ENCODE data around the gene MEX3A. TPM values are rescaled to one million over a fixed set of nuclear protein-coding genes. Genes with fewer than 3 reads are reported as not detected.

The MEX3A gene
- total and polyA plus RNA-seq, 4 donors = 0.52 to 1.3 (median 0.91) TPM

GRCh38 chr1:156064615-156065014 is 17.6 kb downstream of the MEX3A start:
- 93% methylated on average over 2 of the region's 2 CpGs for WGBS
- no peaks in the 10 kb centered on the region for H3K36me3 ChIP-seq (ENCODE audit: control insufficient read depth in 4 of 4, insufficient read depth in 3 of 4, low read depth in 1 of 4, low read length in 3 of 4)

GRCh38 chr1:156063997-156064285 is 18.3 kb downstream of the MEX3A start:
- no peak overlapping the region for H3K4me3 ChIP-seq (ENCODE audit: low read depth in 1 of 3, low read length in 3 of 3)
- 84% methylated on average over 2 of the region's 2 CpGs for WGBS
- no peak for TF ChIP-seq SP1 (IDR thresholded peaks at IDR 0.05)
- TF ChIP-seq HNF4A (conservative IDR thresholded peaks at IDR 0.05) = no peak
- TF ChIP-seq REST (IDR thresholded peaks at IDR 0.05) = no peak
- TF ChIP-seq YY1 (IDR thresholded peaks at IDR 0.05) = no peak
- no peak for TF ChIP-seq RXRA (IDR thresholded peaks at IDR 0.05)
- TF ChIP-seq TAF1 (conservative IDR thresholded peaks at IDR 0.05) = no peak
- no peak overlapping the region for H3K27ac ChIP-seq (ENCODE audit: low read depth in 1 of 2, low read length in 2 of 2)
- no peaks in the 10 kb centered on the region for H3K27me3 ChIP-seq (ENCODE audit: control insufficient read depth in 4 of 4, insufficient read depth in 4 of 4, low read length in 3 of 4)
- no peak overlapping the region for H3K9ac ChIP-seq (ENCODE audit: low read depth in 1 of 2, low read length in 2 of 2)
- no peaks in the 10 kb centered on the region for H3K36me3 ChIP-seq (ENCODE audit: control insufficient read depth in 4 of 4, insufficient read depth in 3 of 4, low read depth in 1 of 4, low read length in 3 of 4)
- no peaks in the 10 kb centered on the region for H3K9me3 ChIP-seq (ENCODE audit: control insufficient read depth in 4 of 4, low read length in 3 of 4)
- peaks cover 0 to 2% (median 0%) of the 10 kb centered on the region in 4 donors for H3K4me1 ChIP-seq (ENCODE audit: control insufficient read depth in 4 of 4, insufficient read depth in 4 of 4, low read length in 3 of 4)
- DNase-seq (ENCODE audit: low spot score) = no peak

More at GRCh38 chr1:156064615-156065014, 17.6 kb downstream of the MEX3A start:
- Histone ChIP-seq H3K27ac (ENCODE audit: low read depth in 1 of 2, low read length in 2 of 2) (no peak overlapping the region), H3K9me3 (ENCODE audit: control insufficient read depth in 4 of 4, low read length in 3 of 4) (no peaks in the 10 kb centered on the region), H3K9ac (ENCODE audit: low read depth in 1 of 2, low read length in 2 of 2) (no peak overlapping the region), H3K4me1 (ENCODE audit: control insufficient read depth in 4 of 4, insufficient read depth in 4 of 4, low read length in 3 of 4) (peaks cover under 1 to 4% (median 3%) of the 10 kb centered on the region in 4 donors), H3K4me3 (ENCODE audit: low read depth in 1 of 3, low read length in 3 of 3) (no peak overlapping the region), H3K27me3 (ENCODE audit: control insufficient read depth in 4 of 4, insufficient read depth in 4 of 4, low read length in 3 of 4) (no peaks in the 10 kb centered on the region)
- no peak for TF ChIP-seq EGR1 (IDR thresholded peaks at IDR 0.05; ENCODE audit: low read depth in 2 of 2)
- no peak for TF ChIP-seq FOXA2 (IDR thresholded peaks at IDR 0.05)
- no peak for DNase-seq (ENCODE audit: low spot score)

- H3K4me3 ChIP-seq (ENCODE audit: low read depth in 1 of 3, low read length in 3 of 3) = no peak overlapping the region
- no peaks in the 10 kb centered on the region for H3K27me3 ChIP-seq (ENCODE audit: control insufficient read depth in 4 of 4, insufficient read depth in 4 of 4, low read length in 3 of 4)
- DNase-seq (ENCODE audit: low spot score) = no peak
Measured at GRCh38 chr1:156062189-156062588, 20.1 kb downstream of the MEX3A start.

More at GRCh38 chr1:156062189-156062588, 20.1 kb downstream of the MEX3A start:
- TF ChIP-seq EGR1 (IDR thresholded peaks at IDR 0.05; ENCODE audit: low read depth in 2 of 2) = no peak
- TF ChIP-seq, protein P1, sequence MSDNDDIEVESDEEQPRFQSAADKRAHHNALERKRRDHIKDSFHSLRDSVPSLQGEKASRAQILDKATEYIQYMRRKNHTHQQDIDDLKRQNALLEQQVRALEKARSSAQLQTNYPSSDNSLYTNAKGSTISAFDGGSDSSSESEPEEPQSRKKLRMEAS (IDR thresholded peaks at IDR 0.05) = no peak
- no peak for TF ChIP-seq FOXA2 (IDR thresholded peaks at IDR 0.05)
- no peak for TF ChIP-seq FOXA1 (IDR thresholded peaks at IDR 0.05)
- no peak for TF ChIP-seq GABPA (IDR thresholded peaks at IDR 0.05 in 1 of 2, conservative IDR thresholded peaks at IDR 0.05 in 1 of 2)
- no peak for TF ChIP-seq CTCF (IDR thresholded peaks at IDR 0.05; ENCODE audit: low read depth, low read length, missing input control)
- TF ChIP-seq JUND (IDR thresholded peaks at IDR 0.05) = no peak
- no peak for TF ChIP-seq HNF4A (conservative IDR thresholded peaks at IDR 0.05)
- no peak for TF ChIP-seq HNF4G (IDR thresholded peaks at IDR 0.05)
- TF ChIP-seq, protein P2, sequence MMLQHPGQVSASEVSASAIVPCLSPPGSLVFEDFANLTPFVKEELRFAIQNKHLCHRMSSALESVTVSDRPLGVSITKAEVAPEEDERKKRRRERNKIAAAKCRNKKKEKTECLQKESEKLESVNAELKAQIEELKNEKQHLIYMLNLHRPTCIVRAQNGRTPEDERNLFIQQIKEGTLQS (IDR thresholded peaks at IDR 0.05) = no peak
- no peak for TF ChIP-seq SP1 (IDR thresholded peaks at IDR 0.05)
- TF ChIP-seq RXRA (IDR thresholded peaks at IDR 0.05) = no peak
- TF ChIP-seq NR2F2 (IDR thresholded peaks at IDR 0.05) = no peak
- TF ChIP-seq YY1 (IDR thresholded peaks at IDR 0.05) = no peak
- TF ChIP-seq REST (IDR thresholded peaks at IDR 0.05) = no peak
- H3K27ac ChIP-seq (ENCODE audit: low read depth in 1 of 2, low read length in 2 of 2) = no peak overlapping the region
- WGBS = 87% methylated on average over 3 of the region's 3 CpGs
- H3K9me3 ChIP-seq (ENCODE audit: control insufficient read depth in 4 of 4, low read length in 3 of 4) = no peaks in the 10 kb centered on the region
- H3K9ac ChIP-seq (ENCODE audit: low read depth in 1 of 2, low read length in 2 of 2) = no peak overlapping the region
- peaks cover 0 to 8% (median 4%) of the 10 kb centered on the region in 4 donors for H3K36me3 ChIP-seq (ENCODE audit: control insufficient read depth in 4 of 4, insufficient read depth in 3 of 4, low read depth in 1 of 4, low read length in 3 of 4)
- peaks cover 0 to 2% (median 0%) of the 10 kb centered on the region in 4 donors for H3K4me1 ChIP-seq (ENCODE audit: control insufficient read depth in 4 of 4, insufficient read depth in 4 of 4, low read length in 3 of 4)
